Peyer's patch (tissue), 4 donors: ENCODE results near the gene TYW1.
"Not testable (repeated sequence)": the region's sequence is repeated elsewhere in the genome, so short reads cannot be mapped to it uniquely, and the experiment has no call there.

ENCODE experiments used
- POLR2A ChIP-seq, 2 donors: fragments of 450-650 bp; IDR thresholded peaks; one replicate each; pipeline ENCODE4 v1.5.1; 2017; ENCODE audit warnings: antibody characterized with exemption in 2 of 2, mild to moderate bottlenecking in 2 of 2, moderate library complexity in 2 of 2
- TF ChIP-seq, protein P1 (sequence below), 6 experiments: fragments of 450-650 bp in 4 of 6; fragments of 200-600 bp in 2 of 6; sonication (generic) in 1 of 6; IDR thresholded peaks; one replicate each; pipeline ENCODE4 v1.5.1; 2017 to 2019; ENCODE audit warnings: antibody characterized with exemption in 6 of 6, mild to moderate bottlenecking in 3 of 6, moderate library complexity in 1 of 6

DNA sequence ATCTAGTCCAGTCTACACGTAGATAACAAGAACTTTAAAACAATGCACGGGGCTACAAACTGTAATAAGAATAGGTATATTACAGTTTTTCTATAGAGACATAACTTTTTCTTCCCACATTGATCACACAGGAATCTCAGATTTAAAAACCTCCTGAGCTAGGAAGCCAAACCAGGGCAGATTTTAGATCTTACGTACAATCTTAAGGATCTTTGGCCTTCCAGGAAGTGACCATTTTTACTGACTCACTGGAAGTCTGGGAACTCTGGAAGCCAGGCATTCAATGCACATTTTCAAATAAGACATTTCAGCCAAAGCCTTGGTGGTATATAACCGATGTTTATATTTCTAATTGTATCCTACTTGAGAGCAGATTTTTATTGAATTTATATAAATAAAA, 64.7 kb downstream of the TYW1 start:
- TF ChIP-seq, protein P1, sequence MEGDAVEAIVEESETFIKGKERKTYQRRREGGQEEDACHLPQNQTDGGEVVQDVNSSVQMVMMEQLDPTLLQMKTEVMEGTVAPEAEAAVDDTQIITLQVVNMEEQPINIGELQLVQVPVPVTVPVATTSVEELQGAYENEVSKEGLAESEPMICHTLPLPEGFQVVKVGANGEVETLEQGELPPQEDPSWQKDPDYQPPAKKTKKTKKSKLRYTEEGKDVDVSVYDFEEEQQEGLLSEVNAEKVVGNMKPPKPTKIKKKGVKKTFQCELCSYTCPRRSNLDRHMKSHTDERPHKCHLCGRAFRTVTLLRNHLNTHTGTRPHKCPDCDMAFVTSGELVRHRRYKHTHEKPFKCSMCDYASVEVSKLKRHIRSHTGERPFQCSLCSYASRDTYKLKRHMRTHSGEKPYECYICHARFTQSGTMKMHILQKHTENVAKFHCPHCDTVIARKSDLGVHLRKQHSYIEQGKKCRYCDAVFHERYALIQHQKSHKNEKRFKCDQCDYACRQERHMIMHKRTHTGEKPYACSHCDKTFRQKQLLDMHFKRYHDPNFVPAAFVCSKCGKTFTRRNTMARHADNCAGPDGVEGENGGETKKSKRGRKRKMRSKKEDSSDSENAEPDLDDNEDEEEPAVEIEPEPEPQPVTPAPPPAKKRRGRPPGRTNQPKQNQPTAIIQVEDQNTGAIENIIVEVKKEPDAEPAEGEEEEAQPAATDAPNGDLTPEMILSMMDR (IDR thresholded peaks at IDR 0.05) = not testable (repeated sequence)
- TF ChIP-seq POLR2A (IDR thresholded peaks at IDR 0.05) = not testable (repeated sequence)
